Thymus (tissue), 11 donors: Measurements from ENCODE around the gene OTOP2. TPM values are rescaled to one million over a fixed set of nuclear protein-coding genes. Genes with fewer than 3 reads are reported as not detected.
"Not testable (repeated sequence)": the region's sequence is repeated elsewhere in the genome, so short reads cannot be mapped to it uniquely, and the experiment has no call there.

Experiments used
- DNase-seq, 9 donors: peaks; one replicate each; pipeline ENCODE4 v3.0.0-alpha.2; 2013; ENCODE audit warnings: low spot score in 9 of 9, low read depth in 6 of 9, missing footprints in 1 of 9
- H3K27ac ChIP-seq, 2 donors: one replicate each; pipeline ENCODE4 v1.5.1; 2013; ENCODE audit warnings: control low read depth in 1 of 2, low read depth in 1 of 2, low read length in 1 of 2, mild to moderate bottlenecking in 1 of 2, moderate library complexity in 1 of 2
- H3K27me3 ChIP-seq, 2 donors: one replicate each; pipeline ENCODE4 v1.5.1; 2013; ENCODE audit warnings: low read length in 1 of 2; ENCODE audit not compliant: control insufficient read depth in 2 of 2, insufficient read depth in 1 of 2
- H3K36me3 ChIP-seq, 2 donors: one replicate each; pipeline ENCODE4 v1.5.1; 2013; ENCODE audit warnings: low read length in 1 of 2, mild to moderate bottlenecking in 1 of 2, moderate library complexity in 1 of 2; ENCODE audit not compliant: control insufficient read depth in 2 of 2, insufficient read depth in 2 of 2
- H3K4me1 ChIP-seq, 2 donors: one replicate each; pipeline ENCODE4 v1.5.1; 2013; ENCODE audit warnings: low read length in 2 of 2; ENCODE audit not compliant: control insufficient read depth in 2 of 2, insufficient read depth in 2 of 2
- H3K4me3 ChIP-seq, 2 donors: one replicate each; pipeline ENCODE4 v1.5.1; 2013; ENCODE audit warnings: low read length in 2 of 2, control low read depth in 1 of 2, mild to moderate bottlenecking in 1 of 2
- H3K9me3 ChIP-seq, 2 donors: one replicate each; pipeline ENCODE4 v1.5.1; 2013; ENCODE audit warnings: low read length in 1 of 2, mild to moderate bottlenecking in 1 of 2; ENCODE audit not compliant: control insufficient read depth in 2 of 2, insufficient read depth in 1 of 2
- WGBS: extraction: QIAGEN DNeasy Blood & Tissue Kit; methylation state at CpG from one replicate; pipeline ENCODE4 v1.1.7; 2013; 5-methylcytosine and 5-hydroxymethylcytosine counted together
- polyA plus RNA-seq: library from polyadenylated mRNA; stranded (reverse); fragments of 200-250 nt; gene quantifications from one replicate; pipeline ENCODE4 v1.2.3, GENCODE V29; 2013
- total RNA-seq: library from RNA; stranded (reverse); fragments of 120-200 nt; gene quantifications from one replicate; pipeline ENCODE4 v1.2.4, GENCODE V29; 2013
- donor health status: healthy.

The OTOP2 gene
- total and polyA plus RNA-seq, 2 donors: 0.05 to 0.23 TPM

DNA sequence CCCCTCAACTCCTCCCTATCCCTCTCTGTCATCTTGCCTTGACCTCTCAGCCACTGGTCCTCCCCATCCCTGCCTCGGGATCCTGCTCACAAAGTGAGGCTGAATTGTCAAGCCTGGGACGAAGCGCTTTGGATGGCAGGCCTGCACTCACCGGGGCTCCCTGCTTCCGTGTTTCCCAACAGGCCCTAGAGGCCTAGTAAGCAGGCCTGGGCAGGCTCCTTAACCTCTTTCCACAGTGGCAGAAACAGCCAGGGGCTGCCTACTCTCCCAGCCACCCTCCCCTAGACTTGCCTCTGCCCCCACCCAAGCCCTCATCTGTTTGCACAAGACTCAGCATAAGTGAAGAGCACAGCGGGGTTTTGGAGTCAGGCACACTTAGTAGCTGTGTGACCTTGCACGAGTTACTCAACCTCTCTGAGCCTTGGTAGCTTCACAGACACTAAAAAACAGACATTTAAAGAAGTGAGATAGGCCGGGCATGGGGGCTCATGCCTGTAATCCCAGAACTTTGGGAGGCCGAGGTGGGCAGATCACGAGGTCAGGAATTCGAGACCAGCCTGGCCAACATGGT lies 25.6 kb upstream of the OTOP2 start:
- DNase-seq: no peak
- 90% methylated on average over 11 of the region's 11 CpGs for WGBS
- Histone ChIP-seq H3K27me3 (peaks cover 18 to 67% of the 10 kb centered on the region in 2 donors), H3K27ac (no peak overlapping the region), H3K9me3 (no peaks in the 10 kb centered on the region), H3K36me3 (no peaks in the 10 kb centered on the region), H3K4me3 (no peak overlapping the region), H3K4me1 (no peaks in the 10 kb centered on the region)

DNA sequence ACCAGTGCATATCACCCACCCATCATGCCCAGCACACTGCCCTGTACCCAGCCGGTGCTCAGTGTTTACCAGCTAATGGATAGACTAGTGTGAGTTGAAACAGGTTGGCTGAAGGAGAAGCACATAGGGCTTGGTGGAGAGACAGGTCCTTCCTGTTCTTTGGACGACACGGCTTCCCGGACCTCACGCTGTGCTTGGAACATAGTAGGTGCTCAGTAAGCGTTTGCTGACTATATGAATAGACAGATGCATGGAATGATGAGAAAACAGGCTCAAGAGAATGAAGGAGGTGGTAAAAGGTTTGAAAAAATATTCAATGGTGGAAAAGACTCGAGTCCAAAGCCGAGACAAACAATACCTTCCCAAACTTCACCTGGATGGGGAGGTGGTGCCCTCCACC lies 23.9 kb upstream of the OTOP2 start:
- Histone ChIP-seq H3K36me3 (no peaks in the 10 kb centered on the region), H3K27ac (no peak overlapping the region), H3K4me3 (no peak overlapping the region), H3K9me3 (no peaks in the 10 kb centered on the region), H3K4me1 (no peaks in the 10 kb centered on the region), H3K27me3 (peaks cover 4 to 62% of the 10 kb centered on the region in 2 donors)
- 98% methylated on average over 8 of the region's 8 CpGs for WGBS
- DNase-seq: no peak

DNA sequence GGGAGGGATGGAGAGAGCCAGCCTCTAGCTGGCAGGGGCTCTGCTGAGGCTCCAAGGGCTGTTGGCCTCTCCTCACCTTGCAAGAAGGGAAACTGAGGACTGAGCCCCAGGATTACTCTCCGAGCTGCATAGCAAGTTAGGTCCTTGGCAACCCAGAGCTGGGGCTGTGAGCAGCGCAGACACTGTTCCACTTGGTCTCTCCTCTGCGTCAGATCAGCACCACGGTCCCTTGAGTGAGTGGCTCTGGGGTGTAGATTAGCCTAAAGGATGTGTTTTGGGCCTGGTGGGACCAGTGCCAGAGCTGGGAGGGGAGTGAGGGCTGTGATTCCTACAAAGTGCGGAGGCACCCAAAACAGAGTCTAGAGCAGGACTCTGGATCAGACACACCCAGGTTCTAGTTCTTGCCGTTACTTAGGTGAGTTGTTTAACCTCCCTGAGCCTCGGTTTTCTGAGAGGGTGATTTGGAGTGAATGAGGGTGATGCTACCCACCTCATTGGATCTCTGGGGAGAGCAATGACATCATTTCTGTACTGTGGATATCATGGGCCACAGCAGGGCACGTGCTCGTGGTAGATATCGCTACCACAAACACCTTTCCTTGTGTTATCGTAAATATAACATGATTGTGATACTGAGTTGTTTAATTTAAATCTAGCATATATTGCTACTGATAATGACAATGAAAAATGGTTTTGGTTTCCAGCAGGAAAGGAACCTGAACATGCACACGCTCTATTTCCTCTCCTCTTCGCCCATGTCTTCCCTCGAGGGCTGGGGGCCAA lies 22.5 kb upstream of the OTOP2 start:
- DNase-seq: no peak
- Histone ChIP-seq H3K4me3 (no peak overlapping the region), H3K36me3 (no peaks in the 10 kb centered on the region), H3K27ac (no peak overlapping the region), H3K4me1 (no peaks in the 10 kb centered on the region), H3K27me3 (peaks cover 2 to 49% of the 10 kb centered on the region in 2 donors), H3K9me3 (no peaks in the 10 kb centered on the region)
- WGBS: 47% methylated on average over 14 of the region's 14 CpGs

DNA sequence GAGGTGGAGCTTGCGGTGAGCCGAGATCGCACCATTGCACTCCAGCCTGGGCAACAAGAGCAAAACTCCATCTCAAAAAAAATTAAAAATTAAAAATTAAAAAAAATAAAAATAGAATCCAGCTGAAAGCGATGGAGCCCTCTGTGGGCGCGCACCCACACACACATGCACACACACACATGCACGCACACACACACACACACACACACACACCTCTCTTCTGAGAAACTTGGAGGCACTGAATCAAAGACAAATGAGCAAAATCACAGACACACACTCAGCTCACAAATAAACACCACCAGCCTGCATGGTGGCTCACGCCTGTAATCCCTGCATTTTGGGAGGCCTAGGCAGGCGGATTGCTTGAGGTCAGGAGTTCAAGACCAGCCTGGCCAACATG lies 21.0 kb upstream of the OTOP2 start:
- 91% methylated on average over 9 of the region's 9 CpGs for WGBS
- no peak for DNase-seq
- H3K4me3 ChIP-seq: no peak overlapping the region
- H3K4me1 ChIP-seq: no peaks in the 10 kb centered on the region
- no peaks in the 10 kb centered on the region for H3K36me3 ChIP-seq
- H3K9me3 ChIP-seq: no peaks in the 10 kb centered on the region
- peaks cover 0 to 40% of the 10 kb centered on the region in 2 donors for H3K27me3 ChIP-seq
- no peak overlapping the region for H3K27ac ChIP-seq

DNA sequence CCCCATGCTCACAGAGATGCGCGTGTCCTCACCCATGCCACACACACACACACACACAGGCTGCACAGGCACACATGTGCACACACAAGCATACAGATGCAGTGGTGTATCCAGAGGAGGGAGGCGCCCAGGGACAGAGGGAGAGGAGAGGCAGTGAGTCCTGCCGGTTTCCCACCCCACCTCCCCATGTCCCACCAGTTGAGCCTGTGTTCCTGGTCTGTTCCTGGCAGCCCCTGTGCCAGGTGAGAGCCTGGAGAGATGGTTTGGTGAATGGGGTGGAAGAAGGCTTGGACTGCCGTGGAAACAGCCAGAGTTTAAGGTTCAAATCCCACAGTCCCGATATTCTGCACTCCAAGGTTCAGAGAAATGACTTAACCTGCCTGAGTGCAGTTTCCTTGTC lies 20.4 kb upstream of the OTOP2 start:
- Histone ChIP-seq H3K4me1 (no peaks in the 10 kb centered on the region), H3K36me3 (no peaks in the 10 kb centered on the region), H3K27ac (no peak overlapping the region), H3K4me3 (no peak overlapping the region), H3K27me3 (peaks cover 0 to 35% of the 10 kb centered on the region in 2 donors), H3K9me3 (no peaks in the 10 kb centered on the region)
- DNase-seq: no peak
- 83% methylated on average over 6 of the region's 6 CpGs for WGBS

DNA sequence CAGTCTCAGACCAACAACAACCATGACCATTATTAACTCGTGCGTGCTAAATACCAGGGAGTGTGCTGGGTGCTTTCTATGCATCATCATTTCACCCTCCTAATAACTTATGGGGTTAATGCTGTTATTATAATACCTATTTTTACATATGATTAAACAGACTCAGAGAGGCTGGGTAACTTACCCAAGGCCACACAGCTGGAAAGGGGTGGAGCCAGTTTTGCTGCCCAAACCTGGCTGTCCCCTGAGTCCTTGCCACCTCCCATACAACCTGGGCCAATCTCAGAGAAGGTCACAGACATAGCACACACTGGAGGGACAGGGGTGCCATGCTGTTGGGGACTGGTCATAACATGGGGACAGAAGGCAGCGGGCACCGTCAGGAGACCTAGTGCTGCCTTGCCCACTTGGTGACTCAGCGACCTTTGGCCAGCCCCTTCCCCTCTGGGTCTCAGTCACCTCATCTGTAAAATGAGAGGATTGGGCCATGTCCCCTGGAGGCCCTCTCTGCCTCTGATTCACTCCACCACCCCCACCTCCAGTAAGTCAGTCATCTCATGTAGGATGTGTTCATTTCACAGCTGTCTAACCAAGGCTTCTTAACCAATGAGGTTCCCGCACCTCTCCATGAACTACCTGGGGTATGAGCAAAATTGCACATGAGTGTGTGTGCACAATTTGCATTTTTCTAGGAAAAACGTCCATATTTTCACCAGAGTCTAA lies 19.2 kb upstream of the OTOP2 start:
- Histone ChIP-seq H3K4me3 (no peak overlapping the region), H3K27me3 (peaks cover 0 to 32% of the 10 kb centered on the region in 2 donors), H3K36me3 (no peaks in the 10 kb centered on the region), H3K27ac (no peak overlapping the region), H3K4me1 (no peaks in the 10 kb centered on the region), H3K9me3 (no peaks in the 10 kb centered on the region)
- 90% methylated on average over 7 of the region's 7 CpGs for WGBS
- DNase-seq: no peak

DNA sequence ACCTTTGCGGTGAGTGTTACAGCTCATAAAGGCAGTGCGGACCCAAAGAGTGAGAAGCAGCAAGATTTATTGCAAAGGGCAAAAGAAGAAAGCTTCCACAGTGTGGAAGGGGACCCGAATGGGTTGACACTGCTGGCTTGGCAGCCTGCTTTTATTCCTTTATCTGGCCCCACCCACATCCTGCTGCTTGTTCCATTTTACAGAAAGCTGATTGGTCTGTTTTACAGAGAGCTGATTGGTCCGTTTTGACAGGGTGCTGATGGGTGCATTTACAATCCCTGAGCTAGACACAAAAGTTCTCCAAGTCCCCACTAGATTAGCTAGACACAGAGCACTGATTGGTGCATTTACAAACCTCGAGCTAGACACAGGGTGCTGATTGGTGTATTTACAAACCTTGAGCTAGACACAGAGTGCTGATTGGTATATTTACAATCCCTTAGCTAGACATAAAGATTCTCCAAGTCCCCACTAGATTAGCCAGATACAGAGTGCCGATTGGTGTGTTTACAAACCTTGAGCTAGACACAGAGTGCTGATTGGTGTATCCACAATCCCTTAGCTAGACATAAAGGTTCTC lies 17.8 kb upstream of the OTOP2 start:
- H3K9me3 ChIP-seq, H3K36me3 ChIP-seq, H3K4me1 ChIP-seq, DNase-seq, H3K27ac ChIP-seq, H3K4me3 ChIP-seq: not testable (repeated sequence)
- 77% methylated on average over 6 of the region's 6 CpGs for WGBS
- H3K27me3 ChIP-seq: peaks cover 0 to 22% of the 10 kb centered on the region in 2 donors

DNA sequence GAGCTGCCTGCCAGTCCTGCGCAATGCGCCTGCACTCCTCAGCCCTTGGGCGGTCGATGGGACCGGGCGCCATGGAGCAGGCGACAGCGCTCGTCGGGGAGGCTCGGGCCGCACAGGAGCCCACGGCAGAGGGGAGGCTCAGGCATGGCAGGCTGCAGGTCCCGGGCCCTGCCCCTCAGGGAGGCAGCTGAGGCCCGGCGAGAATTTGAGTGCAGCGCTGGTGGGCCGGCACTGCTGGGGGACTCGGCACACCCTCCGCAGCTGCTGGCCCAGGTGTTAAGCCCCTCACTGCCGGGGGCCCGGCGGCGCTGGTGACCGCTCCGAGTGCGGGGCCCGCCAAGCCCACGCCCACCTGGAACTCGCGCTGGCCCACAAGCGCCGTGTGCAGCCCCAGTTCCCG lies 17.1 kb upstream of the OTOP2 start:
- WGBS: 97% methylated on average over 34 of the region's 34 CpGs

DNA sequence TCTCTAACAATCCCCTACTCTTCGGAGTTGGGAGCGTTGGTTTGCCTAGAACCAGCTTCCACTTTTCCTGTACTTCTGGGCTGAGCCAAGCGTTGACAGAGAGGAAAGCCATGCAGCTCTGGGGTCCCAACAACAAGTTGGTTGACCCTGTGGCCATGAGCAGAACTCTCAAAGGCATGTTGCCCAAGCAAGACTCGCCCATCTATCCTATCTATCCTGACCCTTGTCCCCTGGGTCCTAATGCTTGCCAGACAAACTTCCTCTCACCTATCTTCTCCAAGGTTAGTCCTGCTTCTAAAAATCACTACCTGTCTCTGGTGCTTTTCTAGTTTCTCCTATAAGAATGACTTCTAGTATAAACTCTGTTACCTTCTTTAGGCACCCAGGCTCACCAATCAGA lies 15.0 kb upstream of the OTOP2 start:
- H3K36me3 ChIP-seq, H3K4me3 ChIP-seq, H3K27me3 ChIP-seq, H3K27ac ChIP-seq, H3K4me1 ChIP-seq, DNase-seq, H3K9me3 ChIP-seq: not testable (repeated sequence)
- WGBS: 85% methylated on average over 4 of the region's 4 CpGs

More for the DNA sequence above, 17.1 kb upstream of the OTOP2 start:
- no peak overlapping the region for H3K27ac ChIP-seq
- H3K9me3 ChIP-seq: no peaks in the 10 kb centered on the region
- no peak for DNase-seq
- H3K36me3 ChIP-seq: no peaks in the 10 kb centered on the region
- H3K27me3 ChIP-seq: peaks cover 0 to 20% of the 10 kb centered on the region in 2 donors
- H3K4me1 ChIP-seq: no peaks in the 10 kb centered on the region
- no peak overlapping the region for H3K4me3 ChIP-seq
